ENCODE measurements around the gene ZNF25. TPM values are rescaled to one million over a fixed set of nuclear protein-coding genes. Genes with fewer than 3 reads are reported as not detected.
"Not testable (repeated sequence)": the region's sequence is repeated elsewhere in the genome, so short reads cannot be mapped to it uniquely, and the experiment has no call there.

Gene ZNF25
- total RNA-seq, 1 donor from 2014 or later: 6.1 TPM

DNA sequence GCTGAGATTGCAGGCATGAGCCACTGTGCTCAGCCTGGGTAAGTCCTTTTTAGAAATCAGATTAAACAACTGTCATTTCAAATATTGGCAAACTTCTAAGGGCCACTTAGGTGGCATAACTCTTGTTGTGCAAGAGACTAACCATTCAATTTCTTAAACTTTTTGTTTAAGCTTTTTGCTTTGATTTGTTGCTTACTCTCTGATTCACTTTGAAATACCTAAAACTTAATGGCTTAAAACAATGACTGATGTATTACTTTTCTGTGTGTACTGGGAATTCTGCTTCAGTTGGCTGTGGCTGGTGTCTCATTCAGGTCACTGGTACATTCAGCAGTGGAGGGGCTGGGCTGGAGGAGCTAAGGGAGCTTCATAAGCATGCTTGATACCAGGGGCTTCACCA, 28.9 kb downstream of the ZNF25 start:
- Mint-ChIP-seq H3K36me3 (ENCODE audit: low read depth) (peaks cover 42% of the 10 kb centered on the region), H3K9me3 (peaks cover 15% of the 10 kb centered on the region), H3K27me3 (ENCODE audit: low read depth) (no peaks in the 10 kb centered on the region), H3K4me3 (no peak overlapping the region), H3K4me1 (no peaks in the 10 kb centered on the region), H3K27ac (ENCODE audit: unreplicated experiment) (no peak overlapping the region)
- DNase-seq (ENCODE audit: low read depth, low spot score): no peak
- TF ChIP-seq, protein P1, sequence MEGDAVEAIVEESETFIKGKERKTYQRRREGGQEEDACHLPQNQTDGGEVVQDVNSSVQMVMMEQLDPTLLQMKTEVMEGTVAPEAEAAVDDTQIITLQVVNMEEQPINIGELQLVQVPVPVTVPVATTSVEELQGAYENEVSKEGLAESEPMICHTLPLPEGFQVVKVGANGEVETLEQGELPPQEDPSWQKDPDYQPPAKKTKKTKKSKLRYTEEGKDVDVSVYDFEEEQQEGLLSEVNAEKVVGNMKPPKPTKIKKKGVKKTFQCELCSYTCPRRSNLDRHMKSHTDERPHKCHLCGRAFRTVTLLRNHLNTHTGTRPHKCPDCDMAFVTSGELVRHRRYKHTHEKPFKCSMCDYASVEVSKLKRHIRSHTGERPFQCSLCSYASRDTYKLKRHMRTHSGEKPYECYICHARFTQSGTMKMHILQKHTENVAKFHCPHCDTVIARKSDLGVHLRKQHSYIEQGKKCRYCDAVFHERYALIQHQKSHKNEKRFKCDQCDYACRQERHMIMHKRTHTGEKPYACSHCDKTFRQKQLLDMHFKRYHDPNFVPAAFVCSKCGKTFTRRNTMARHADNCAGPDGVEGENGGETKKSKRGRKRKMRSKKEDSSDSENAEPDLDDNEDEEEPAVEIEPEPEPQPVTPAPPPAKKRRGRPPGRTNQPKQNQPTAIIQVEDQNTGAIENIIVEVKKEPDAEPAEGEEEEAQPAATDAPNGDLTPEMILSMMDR (conservative IDR thresholded peaks at IDR 0.05): no peak

DNA sequence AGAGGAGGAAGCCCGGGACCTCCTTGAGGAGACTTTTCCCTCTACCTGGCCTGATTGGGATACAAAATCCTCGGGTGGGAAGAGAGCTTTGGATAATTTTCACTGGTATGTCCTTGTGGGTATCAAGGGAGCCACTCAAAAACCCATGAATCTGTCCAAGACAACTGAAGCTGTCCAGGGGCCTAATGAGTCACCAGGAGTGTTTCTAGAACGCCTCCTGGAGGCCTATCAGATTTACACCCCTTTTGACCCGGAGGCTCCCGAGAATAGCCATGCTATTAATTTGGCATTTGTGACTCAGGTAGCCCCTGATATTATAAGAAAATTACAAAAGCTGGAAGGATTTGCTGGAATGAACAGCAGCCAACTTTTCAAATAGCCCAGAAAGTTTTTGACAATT, 38.6 kb downstream of the ZNF25 start:
- Mint-ChIP-seq H3K27ac (ENCODE audit: unreplicated experiment) (no peak overlapping the region), H3K27me3 (ENCODE audit: low read depth) (no peaks in the 10 kb centered on the region), H3K9me3 (peaks cover 22% of the 10 kb centered on the region), H3K4me3 (no peak overlapping the region), H3K36me3 (ENCODE audit: low read depth) (peaks cover 3% of the 10 kb centered on the region), H3K4me1 (no peaks in the 10 kb centered on the region)
- TF ChIP-seq, protein P1 (conservative IDR thresholded peaks at IDR 0.05): no peak
- no peak for DNase-seq (ENCODE audit: low read depth, low spot score)

DNA sequence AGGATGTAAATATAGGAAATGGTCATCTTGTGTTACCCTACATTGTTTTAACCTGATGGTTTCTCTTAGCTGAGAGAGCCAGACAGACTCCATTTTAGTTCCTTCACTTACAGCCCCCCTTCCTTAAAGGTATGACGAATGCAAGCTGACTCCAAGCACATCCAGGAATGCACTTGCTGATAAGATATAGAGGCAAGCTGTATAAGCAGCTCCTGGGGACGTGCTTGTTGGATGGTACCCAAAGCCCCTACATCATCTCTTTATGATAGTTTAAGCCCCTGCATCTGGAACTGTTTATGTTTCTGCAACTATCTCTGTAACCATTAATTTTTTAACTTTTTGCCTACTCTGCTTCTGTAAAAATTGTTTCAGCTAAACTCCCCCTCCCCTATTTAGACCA, 41.7 kb downstream of the ZNF25 start:
- Mint-ChIP-seq H3K27me3 (ENCODE audit: low read depth) (no peaks in the 10 kb centered on the region), H3K9me3 (peaks cover 18% of the 10 kb centered on the region), H3K4me1 (no peaks in the 10 kb centered on the region), H3K4me3 (no peak overlapping the region), H3K27ac (ENCODE audit: unreplicated experiment) (no peak overlapping the region), H3K36me3 (ENCODE audit: low read depth) (peaks cover 7% of the 10 kb centered on the region)
- DNase-seq (ENCODE audit: low read depth, low spot score): no peak
- TF ChIP-seq, protein P1 (conservative IDR thresholded peaks at IDR 0.05): no peak

DNA sequence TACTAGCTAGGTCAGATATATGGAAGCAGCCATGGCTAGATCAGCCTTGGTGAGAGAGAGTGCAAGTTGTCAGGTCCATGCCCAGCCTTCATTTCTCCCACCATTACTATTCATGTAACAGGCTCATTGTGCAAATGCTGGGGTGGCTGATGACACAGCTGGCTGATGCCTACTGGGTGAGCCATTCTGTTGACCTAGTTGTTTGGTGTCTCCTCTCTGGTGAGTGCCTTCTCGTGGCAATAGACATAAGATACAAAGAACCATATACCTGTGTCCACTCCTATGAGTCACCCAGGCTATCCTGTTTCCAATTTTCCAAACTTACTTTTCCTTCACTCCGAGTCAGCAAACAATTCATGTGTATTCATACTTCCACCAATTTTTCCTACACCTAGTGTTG, 46.0 kb downstream of the ZNF25 start:
- no peak for DNase-seq (ENCODE audit: low read depth, low spot score)
- H3K4me1 Mint-ChIP-seq: no peaks in the 10 kb centered on the region
- H3K9me3 Mint-ChIP-seq: peaks cover 16% of the 10 kb centered on the region
- H3K27ac Mint-ChIP-seq (ENCODE audit: unreplicated experiment): no peak overlapping the region
- TF ChIP-seq, protein P1 (conservative IDR thresholded peaks at IDR 0.05): no peak
- H3K27me3 Mint-ChIP-seq (ENCODE audit: low read depth): no peaks in the 10 kb centered on the region
- H3K4me3 Mint-ChIP-seq: no peak overlapping the region
- H3K36me3 Mint-ChIP-seq (ENCODE audit: low read depth): peaks cover 7% of the 10 kb centered on the region

DNA sequence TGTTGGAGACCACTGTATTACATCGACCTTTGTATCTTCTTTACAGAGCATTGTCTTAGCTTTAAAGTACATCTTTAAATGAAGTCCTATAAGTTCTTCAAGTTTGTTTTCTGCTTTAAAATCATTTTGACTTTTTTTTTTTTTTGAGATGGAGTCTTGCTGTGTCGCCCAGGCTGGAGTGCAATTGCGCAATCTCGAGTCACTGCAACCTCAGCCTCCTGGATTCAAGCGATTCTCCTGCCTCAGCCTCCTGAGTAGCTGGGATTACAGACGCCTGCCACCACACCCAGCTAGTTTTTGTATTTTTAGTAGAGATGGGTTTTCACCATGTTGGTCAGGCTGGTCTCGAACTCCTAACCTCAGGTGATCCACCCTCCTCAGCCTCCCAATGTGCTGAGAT, 68.3 kb downstream of the ZNF25 start:
- H3K27me3 Mint-ChIP-seq (ENCODE audit: low read depth); H3K4me1 Mint-ChIP-seq; H3K4me3 Mint-ChIP-seq; DNase-seq (ENCODE audit: low read depth, low spot score); H3K27ac Mint-ChIP-seq (ENCODE audit: unreplicated experiment); H3K36me3 Mint-ChIP-seq (ENCODE audit: low read depth): not testable (repeated sequence)
- peaks cover 25% of the 10 kb centered on the region for H3K9me3 Mint-ChIP-seq

DNA sequence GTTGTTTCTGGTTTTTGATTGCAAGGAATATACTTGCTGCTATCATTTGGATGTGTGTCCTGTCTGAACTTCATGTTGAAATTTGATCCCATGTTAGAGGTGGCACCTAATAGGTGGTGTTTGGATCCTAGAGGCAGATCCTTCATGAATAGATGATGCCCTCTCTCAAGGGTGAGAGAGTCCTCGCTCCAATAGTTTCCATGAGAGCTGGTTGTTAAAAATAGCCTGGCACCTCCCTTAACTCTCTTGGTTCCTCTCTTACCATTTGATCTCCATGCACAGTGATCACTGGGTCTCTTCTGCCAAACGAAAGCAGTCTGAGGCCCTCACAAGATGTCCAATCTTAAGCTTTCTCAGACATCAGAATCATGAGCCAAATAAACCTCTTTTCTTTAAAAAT, 70.1 kb downstream of the ZNF25 start:
- TF ChIP-seq, protein P1 (conservative IDR thresholded peaks at IDR 0.05): no peak
- no peaks in the 10 kb centered on the region for H3K4me1 Mint-ChIP-seq
- H3K9me3 Mint-ChIP-seq: peaks cover 25% of the 10 kb centered on the region
- no peak for DNase-seq (ENCODE audit: low read depth, low spot score)
- H3K27me3 Mint-ChIP-seq (ENCODE audit: low read depth): no peaks in the 10 kb centered on the region
- no peak overlapping the region for H3K27ac Mint-ChIP-seq (ENCODE audit: unreplicated experiment)
- H3K36me3 Mint-ChIP-seq (ENCODE audit: low read depth): no peaks in the 10 kb centered on the region
- H3K4me3 Mint-ChIP-seq: no peak overlapping the region

Other genes starting within 250 kb of the ZNF25 start
- gene ZNF248, start 119.0 kb downstream of the ZNF25 start, total RNA-seq: 11.7 and 12.6 TPM in 2 replicates
- gene ZNF33A, start 34.0 kb upstream of the ZNF25 start, total RNA-seq: 27.8 and 28.6 TPM in 2 replicates
- 16.8 and 19.3 TPM in 2 replicates for gene ZNF37A, start 117.7 kb upstream of the ZNF25 start, total RNA-seq